Right lobe of liver (tissue), 6 donors: ENCODE data around the gene SH2D3C. TPM values are rescaled to one million over a fixed set of nuclear protein-coding genes. Genes with fewer than 3 reads are reported as not detected.

Experiments
- ATAC-seq, 4 donors: fragments of 200-7000 bp; cut with Tn5 transposase; one replicate each; pipeline ENCODE4 v1.9.1; 2020; ENCODE audit warnings: mild to moderate bottlenecking in 4 of 4, moderate library complexity in 4 of 4
- DNase-seq, 3 donors: peaks; one replicate each; pipeline ENCODE4 v3.0.0-alpha.2; 2020
- H3K27ac ChIP-seq, 3 donors: fragments of 200-600 bp; one replicate each; pipeline ENCODE4 v1.8.0; 2022
- H3K27me3 ChIP-seq, 2 donors: fragments of 200-600 bp; one replicate each; pipeline ENCODE4 v1.8.0; 2022
- H3K36me3 ChIP-seq, 4 donors: fragments of 200-600 bp; sonication (generic) in 1 of 4; one replicate each; pipeline versions ENCODE4 v1.5.1 to v1.8.0; 2017 to 2022; ENCODE audit warnings: control low read depth in 1 of 4
- H3K4me1 ChIP-seq, 4 donors: fragments of 200-600 bp; sonication (generic) in 1 of 4; one replicate each; pipeline versions ENCODE4 v1.5.1 to v1.8.0; 2017 to 2022; ENCODE audit warnings: control low read depth in 1 of 4
- H3K4me3 ChIP-seq, 3 donors: fragments of 200-600 bp; one replicate each; pipeline ENCODE4 v1.8.0; 2022
- H3K9me3 ChIP-seq, 4 donors: fragments of 200-600 bp; sonication (generic) in 1 of 4; one replicate each; pipeline versions ENCODE4 v1.5.1 to v1.8.0; 2017 to 2022; ENCODE audit warnings: control low read depth in 1 of 4
- CTCF ChIP-seq, 4 donors: fragments of 200-600 bp in 3 of 4; fragments of 450-650 bp in 1 of 4; IDR thresholded peaks; one replicate each; pipeline versions ENCODE4 v1.5.1 to v1.8.0; 2016 to 2022; ENCODE audit warnings: antibody characterized with exemption in 4 of 4, mild to moderate bottlenecking in 2 of 4
- POLR2A ChIP-seq: fragments of 450-650 bp; IDR thresholded peaks from one replicate; pipeline ENCODE4 v1.6.1; 2017; ENCODE audit warnings: antibody characterized with exemption, mild to moderate bottlenecking
- WGBS: methylation state at CpG from one replicate; pipeline ENCODE4 v1.1.6; 2018; ENCODE audit warnings: low coverage, low lambda C conversion rate; ENCODE audit not compliant: insufficient coverage; ENCODE audit errors: missing lambda C conversion rate; 5-methylcytosine and 5-hydroxymethylcytosine counted together
- intact Hi-C, 2 donors: fragments of 100-400 bp; cut with DNase I; formaldehyde crosslinking; loops; one replicate each; pipeline versions ENCODE4 v1.11.2 to v1.14.1; 2022
- total RNA-seq, 6 experiments: library from RNA; depleted of rRNA in 2 of 6; stranded (reverse); fragments of >200 nt in 2 of 6; fragmentation: NEBNext Ultra II Directional in 3 of 6; extraction: Animal tissue kit (Norgen Biotek cat#: 25700) in 3 of 6; gene quantifications; one replicate each; pipeline versions ENCODE4 v1.1.0 to v1.2.4, GENCODE V29; 2016 to 2023
- donor health status: DM: no; HTN: yes; CAD: no.
- donor health status: DM: no; HTN: no; CAD: no.
- donor health status: DM: no; HTN: no; CAD: no.
- donor health status: DM: no; HTN: yes; CAD: no.
- donor health status: DM: no; HTN: yes; CAD: no.

The SH2D3C gene
- total RNA-seq, 6 experiments from 2014 or later = 1.7 to 5.6 (median 2.7) TPM

DNA sequence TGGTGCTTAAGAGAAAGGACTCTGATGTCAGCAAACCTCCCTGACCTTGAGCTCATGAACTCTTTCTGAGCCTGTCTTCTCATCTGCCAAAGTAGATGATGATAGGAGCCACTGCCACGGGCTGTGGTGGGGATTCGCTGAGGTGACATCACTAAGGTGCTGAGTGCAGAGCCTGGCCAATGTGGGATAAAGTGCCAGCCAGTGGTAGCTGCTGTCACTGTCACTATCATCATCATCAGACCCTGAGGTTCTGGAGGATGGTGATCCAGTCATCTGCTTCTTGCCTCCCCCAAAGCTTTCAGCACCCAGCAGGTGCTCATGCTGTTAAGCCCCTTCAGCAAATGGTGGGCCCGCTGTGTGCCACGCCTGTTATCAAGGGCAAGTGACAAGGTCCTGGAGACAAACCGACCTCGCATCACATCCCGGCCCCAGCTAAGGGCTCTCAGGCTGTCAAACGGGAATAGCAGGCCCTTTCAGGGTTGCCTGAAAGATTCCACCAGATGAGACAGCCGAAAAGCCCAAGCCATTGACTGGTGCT lies 30.6 kb upstream of the SH2D3C start:
- ATAC-seq (peak in 2 of 4 donors; percentile 0 to 11), DNase-seq (no peak)
- intact Hi-C loops = no loop called here
- Histone ChIP-seq H3K4me1 (peaks cover 0 to 28% (median 13%) of the 10 kb centered on the region in 4 donors), H3K36me3 (peaks cover 0 to 85% (median 21%) of the 10 kb centered on the region in 4 donors), H3K27ac (peak overlapping the region in 1 of 3 donors; percentile 62), H3K27me3 (no peaks in the 10 kb centered on the region), H3K9me3 (no peaks in the 10 kb centered on the region), H3K4me3 (no peak overlapping the region)
- TF ChIP-seq CTCF (IDR thresholded peaks at IDR 0.05) (no peak), POLR2A (no peak)
- WGBS = 60% methylated on average over 7 of the region's 9 CpGs

DNA sequence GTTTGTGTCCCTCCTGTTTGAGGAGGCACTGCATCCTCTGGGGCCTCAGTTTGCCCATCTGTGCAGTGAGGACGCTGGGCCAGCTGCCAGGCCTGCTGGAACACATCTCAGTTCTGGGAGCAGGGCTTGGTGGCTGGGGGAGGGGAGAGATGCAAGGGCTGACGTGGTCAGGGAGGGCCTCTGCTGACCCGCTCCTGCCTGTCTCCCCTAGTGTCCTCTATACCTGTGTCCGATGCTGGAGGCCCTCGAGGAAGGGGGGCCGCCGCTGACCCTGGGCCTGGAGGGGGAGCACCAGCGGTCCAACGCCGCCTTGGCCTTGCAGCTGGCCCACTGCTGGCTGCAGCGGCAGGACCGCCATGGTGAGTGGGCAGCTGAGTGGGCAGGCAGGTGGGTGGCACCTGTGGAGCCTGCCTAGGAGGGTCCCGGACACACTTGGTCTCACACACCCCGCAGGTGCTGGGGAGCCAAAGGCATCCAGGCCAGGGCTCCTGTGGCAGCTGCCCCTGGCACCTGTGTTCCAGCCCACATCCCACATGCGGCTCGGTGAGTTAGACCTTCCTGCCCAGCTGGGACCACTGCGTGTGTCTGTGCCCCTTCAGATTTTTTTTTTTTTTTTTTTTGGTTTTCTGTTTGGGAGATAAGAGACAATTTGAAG lies 30.0 kb upstream of the SH2D3C start:
- ATAC-seq (no peak), DNase-seq (peak in 2 of 3 donors; percentile 32 to 48)
- Histone ChIP-seq H3K9me3 (no peaks in the 10 kb centered on the region), H3K27ac (peak overlapping the region in 1 of 3 donors; percentile 62), H3K4me3 (no peak overlapping the region), H3K4me1 (peaks cover 0 to 32% (median 14%) of the 10 kb centered on the region in 4 donors), H3K27me3 (no peaks in the 10 kb centered on the region), H3K36me3 (peaks cover 0 to 79% (median 17%) of the 10 kb centered on the region in 4 donors)
- 73% methylated on average over 4 of the region's 17 CpGs for WGBS
- intact Hi-C loops = no loop called here
- TF ChIP-seq CTCF (IDR thresholded peaks at IDR 0.05) = no peak
- TF ChIP-seq POLR2A = no peak

DNA sequence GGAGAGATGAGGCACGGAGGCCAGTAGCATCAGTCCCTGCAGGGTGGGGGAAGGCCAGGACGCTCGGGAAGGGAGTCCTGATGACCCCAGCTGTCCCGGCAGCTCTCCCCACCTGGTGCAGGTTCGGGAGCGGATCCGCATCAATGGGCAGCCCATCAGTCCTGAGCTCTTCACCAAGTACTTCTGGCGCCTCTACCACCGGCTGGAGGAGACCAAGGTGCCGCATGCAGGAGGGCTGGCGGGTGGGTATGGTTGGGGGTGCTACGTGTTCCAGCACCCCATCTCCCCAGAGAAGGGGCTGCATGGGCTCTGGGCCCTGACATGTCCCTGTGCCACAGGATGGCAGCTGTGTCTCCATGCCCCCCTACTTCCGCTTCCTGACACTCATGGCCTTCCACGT lies 28.4 kb upstream of the SH2D3C start:
- H3K9me3 ChIP-seq = no peaks in the 10 kb centered on the region
- no peak for TF ChIP-seq CTCF (IDR thresholded peaks at IDR 0.05)
- TF ChIP-seq POLR2A = no peak
- H3K27me3 ChIP-seq = no peaks in the 10 kb centered on the region
- WGBS = 77% methylated on average over 2 of the region's 14 CpGs
- H3K4me3 ChIP-seq = no peak overlapping the region
- no peak for DNase-seq
- H3K4me1 ChIP-seq = peaks cover 0 to 38% (median 17%) of the 10 kb centered on the region in 4 donors
- H3K36me3 ChIP-seq = peaks cover 0 to 64% (median 8%) of the 10 kb centered on the region in 4 donors
- no peak overlapping the region for H3K27ac ChIP-seq
- no peak for ATAC-seq
- intact Hi-C loops = no loop called here

- TF ChIP-seq POLR2A = no peak
- peak in 3 of 4 donors; percentile 13 to 29 (median 23) for TF ChIP-seq CTCF (IDR thresholded peaks at IDR 0.05)
- 65% methylated on average over 5 of the region's 8 CpGs for WGBS
- H3K36me3 ChIP-seq = peaks cover 0 to 53% (median 7%) of the 10 kb centered on the region in 4 donors
These were observed 27.2 kb upstream of the SH2D3C start for GRCh38 chr9:127805620-127806019.

More at GRCh38 chr9:127805620-127806019, 27.2 kb upstream of the SH2D3C start:
- no peak overlapping the region for H3K4me3 ChIP-seq
- no peak for ATAC-seq
- H3K27ac ChIP-seq = no peak overlapping the region
- peak in 1 of 3 donors; percentile 37 for DNase-seq
- no peaks in the 10 kb centered on the region for H3K9me3 ChIP-seq
- intact Hi-C loops = no loop called here
- H3K27me3 ChIP-seq = no peaks in the 10 kb centered on the region
- peaks cover 0 to 50% (median 20%) of the 10 kb centered on the region in 4 donors for H3K4me1 ChIP-seq
